Esophagus squamous epithelium (tissue), 4 donors: ENCODE measurements around the gene LRP1B.

Experiments used
- POLR2A ChIP-seq, 4 donors: fragments of 450-650 bp; IDR thresholded peaks; one replicate each; pipeline ENCODE4 v1.6.1; 2017; ENCODE audit warnings: antibody characterized with exemption in 4 of 4, mild to moderate bottlenecking in 4 of 4, moderate library complexity in 3 of 4
- TF ChIP-seq, protein P1 (sequence below), 6 experiments: fragments of 450-650 bp in 4 of 6; fragments of 200-600 bp in 2 of 6; sonication (generic) in 2 of 6; IDR thresholded peaks; one replicate each; pipeline ENCODE4 v1.5.1; 2016 to 2019; ENCODE audit warnings: antibody characterized with exemption in 6 of 6, mild to moderate bottlenecking in 4 of 6, moderate library complexity in 4 of 6

DNA sequence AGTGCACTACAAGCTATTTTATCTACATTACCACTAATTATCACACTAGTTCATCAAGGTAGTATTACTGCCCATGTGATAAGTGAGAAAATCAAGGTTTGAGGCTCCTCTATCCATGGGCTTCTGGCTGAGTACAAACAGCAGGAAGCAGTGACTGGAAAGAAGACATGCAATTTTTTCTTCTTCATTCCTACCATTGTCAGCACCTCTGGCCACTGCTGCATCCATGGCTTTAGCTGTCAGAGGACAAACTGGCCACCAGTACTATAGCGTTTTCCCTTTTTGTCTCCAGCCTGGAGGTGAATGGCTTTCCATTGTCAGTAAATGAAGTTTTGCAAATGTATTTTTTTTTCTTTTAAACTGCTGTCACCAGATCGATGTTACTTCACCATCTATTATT is 674.9 kb downstream of the LRP1B start:
- TF ChIP-seq, protein P1, sequence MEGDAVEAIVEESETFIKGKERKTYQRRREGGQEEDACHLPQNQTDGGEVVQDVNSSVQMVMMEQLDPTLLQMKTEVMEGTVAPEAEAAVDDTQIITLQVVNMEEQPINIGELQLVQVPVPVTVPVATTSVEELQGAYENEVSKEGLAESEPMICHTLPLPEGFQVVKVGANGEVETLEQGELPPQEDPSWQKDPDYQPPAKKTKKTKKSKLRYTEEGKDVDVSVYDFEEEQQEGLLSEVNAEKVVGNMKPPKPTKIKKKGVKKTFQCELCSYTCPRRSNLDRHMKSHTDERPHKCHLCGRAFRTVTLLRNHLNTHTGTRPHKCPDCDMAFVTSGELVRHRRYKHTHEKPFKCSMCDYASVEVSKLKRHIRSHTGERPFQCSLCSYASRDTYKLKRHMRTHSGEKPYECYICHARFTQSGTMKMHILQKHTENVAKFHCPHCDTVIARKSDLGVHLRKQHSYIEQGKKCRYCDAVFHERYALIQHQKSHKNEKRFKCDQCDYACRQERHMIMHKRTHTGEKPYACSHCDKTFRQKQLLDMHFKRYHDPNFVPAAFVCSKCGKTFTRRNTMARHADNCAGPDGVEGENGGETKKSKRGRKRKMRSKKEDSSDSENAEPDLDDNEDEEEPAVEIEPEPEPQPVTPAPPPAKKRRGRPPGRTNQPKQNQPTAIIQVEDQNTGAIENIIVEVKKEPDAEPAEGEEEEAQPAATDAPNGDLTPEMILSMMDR (IDR thresholded peaks at IDR 0.05), result no peak
- TF ChIP-seq POLR2A (IDR thresholded peaks at IDR 0.05), result no peak
